Effector memory CD4-positive, alpha-beta T cell (primary cell): ENCODE results near the gene SNAPC1.
A peak's percentile ranks its signal among the peaks of the same experiment; 100 is the strongest.
"Not testable (repeated sequence)": the region's sequence is repeated elsewhere in the genome, so short reads cannot be mapped to it uniquely, and the experiment has no call there.

Experiments
- DNase-seq, 3 donors: peaks; one replicate each; pipeline ENCODE4 v3.0.0-alpha.2; 2020
- H3K27ac ChIP-seq: 2 replicates; pipeline ENCODE4 v1.7.0; 2013; ENCODE audit warnings: mild to moderate bottlenecking, low read length, moderate library complexity; ENCODE audit not compliant: insufficient read depth, poor library complexity, severe bottlenecking
- H3K27me3 ChIP-seq: replicated peaks from 2 replicates; pipeline ENCODE4 v1.7.0; 2013; ENCODE audit warnings: mild to moderate bottlenecking, low read length; ENCODE audit not compliant: insufficient read depth, control insufficient read depth, poor library complexity, severe bottlenecking
- H3K36me3 ChIP-seq: 2 replicates; pipeline ENCODE4 v1.7.0; 2013; ENCODE audit warnings: mild to moderate bottlenecking, low read length, moderate library complexity; ENCODE audit not compliant: control insufficient read depth, insufficient read depth
- H3K4me1 ChIP-seq: 2 replicates; pipeline ENCODE4 v1.7.0; 2013; ENCODE audit warnings: low read length, mild to moderate bottlenecking; ENCODE audit not compliant: control insufficient read depth, insufficient read depth, poor library complexity, severe bottlenecking
- H3K4me3 ChIP-seq: 2 replicates; pipeline ENCODE4 v1.7.0; 2013; ENCODE audit warnings: low read length, low read depth, mild to moderate bottlenecking; ENCODE audit not compliant: insufficient read depth, poor library complexity, severe bottlenecking
- H3K9me3 ChIP-seq: 2 replicates; pipeline ENCODE4 v1.7.0; 2013; ENCODE audit warnings: mild to moderate bottlenecking, low read length, moderate library complexity; ENCODE audit not compliant: control insufficient read depth

The SNAPC1 gene

DNA sequence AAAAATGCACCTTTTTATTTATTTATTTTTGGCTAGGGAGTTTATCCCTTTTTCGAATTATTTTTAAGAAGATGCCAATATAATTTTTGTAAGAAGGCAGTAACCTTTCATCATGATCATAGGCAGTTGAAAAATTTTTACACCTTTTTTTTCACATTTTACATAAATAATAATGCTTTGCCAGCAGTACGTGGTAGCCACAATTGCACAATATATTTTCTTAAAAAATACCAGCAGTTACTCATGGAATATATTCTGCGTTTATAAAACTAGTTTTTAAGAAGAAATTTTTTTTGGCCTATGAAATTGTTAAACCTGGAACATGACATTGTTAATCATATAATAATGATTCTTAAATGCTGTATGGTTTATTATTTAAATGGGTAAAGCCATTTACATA lies 14.9 kb upstream of the SNAPC1 start:
- H3K4me3 ChIP-seq: no peak overlapping the region
- no peaks in the 10 kb centered on the region for H3K4me1 ChIP-seq
- no peaks in the 10 kb centered on the region for H3K9me3 ChIP-seq
- no peak for DNase-seq
- H3K36me3 ChIP-seq: peaks cover 42% of the 10 kb centered on the region
- no peak overlapping the region for H3K27ac ChIP-seq
- H3K27me3 ChIP-seq: no peaks in the 10 kb centered on the region

- Histone ChIP-seq H3K27me3 (no peaks in the 10 kb centered on the region), H3K4me1 (no peaks in the 10 kb centered on the region), H3K27ac (no peak overlapping the region), H3K4me3 (no peak overlapping the region), H3K9me3 (no peaks in the 10 kb centered on the region), H3K36me3 (peaks cover 33% of the 10 kb centered on the region)
- DNase-seq: no peak
Observed at GRCh38 chr14:61749264-61749663, 13.0 kb upstream of the SNAPC1 start.

GRCh38 chr14:61749867-61750266 lies 12.4 kb upstream of the SNAPC1 start:
- no peaks in the 10 kb centered on the region for H3K9me3 ChIP-seq
- DNase-seq: no peak
- no peak overlapping the region for H3K27ac ChIP-seq
- no peaks in the 10 kb centered on the region for H3K4me1 ChIP-seq
- no peak overlapping the region for H3K4me3 ChIP-seq
- peaks cover 27% of the 10 kb centered on the region for H3K36me3 ChIP-seq
- no peaks in the 10 kb centered on the region for H3K27me3 ChIP-seq

DNA sequence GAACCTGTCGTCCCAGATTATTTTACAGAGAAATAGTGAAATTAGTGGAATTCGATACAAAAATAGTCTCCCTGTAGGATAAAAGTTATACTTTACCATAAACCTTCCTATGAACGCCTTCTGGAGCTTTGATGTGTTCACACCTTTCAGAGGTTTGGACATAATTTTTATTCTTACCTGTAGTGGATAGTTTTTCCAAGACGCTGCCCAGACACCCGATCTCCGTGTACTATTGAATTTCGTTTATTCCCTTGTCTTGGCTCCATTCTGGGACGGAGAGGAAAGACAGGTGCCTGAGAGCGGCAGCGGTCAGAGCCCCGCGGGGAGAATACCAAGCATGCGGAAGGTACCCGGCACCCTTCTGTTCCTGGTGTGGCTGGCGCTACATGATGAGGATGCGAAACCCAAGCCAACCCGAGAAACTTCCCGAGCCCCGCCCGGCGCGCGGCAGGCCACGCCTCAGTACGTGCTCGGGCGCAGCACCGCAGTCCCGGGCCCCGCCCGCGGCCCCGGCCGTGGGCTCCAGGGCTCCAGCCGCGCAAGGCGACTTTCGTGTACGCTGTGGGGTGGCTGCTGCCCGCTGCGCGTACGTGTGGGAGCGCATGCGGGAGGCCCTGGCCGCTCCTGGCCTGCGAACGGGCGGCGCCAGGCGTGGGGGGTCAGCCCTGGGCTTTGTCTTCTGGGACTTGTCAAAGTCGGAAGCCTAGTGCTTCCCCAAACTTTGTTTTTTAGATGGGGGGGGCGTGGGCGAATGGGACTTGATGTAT lies 11.3 kb upstream of the SNAPC1 start:
- Histone ChIP-seq H3K4me3 (peak overlapping the region; percentile 45), H3K27me3 (no peaks in the 10 kb centered on the region), H3K9me3 (no peaks in the 10 kb centered on the region), H3K27ac (peak overlapping the region; percentile 42), H3K36me3 (peaks cover 22% of the 10 kb centered on the region), H3K4me1 (no peaks in the 10 kb centered on the region)
- DNase-seq: peak; percentile 62 to 69 (median 63)

GRCh38 chr14:61751475-61751989 lies 10.7 kb upstream of the SNAPC1 start:
- no peaks in the 10 kb centered on the region for H3K4me1 ChIP-seq
- peaks cover 18% of the 10 kb centered on the region for H3K36me3 ChIP-seq
- no peak for DNase-seq
- H3K27ac ChIP-seq: peak overlapping the region; percentile 42
- H3K4me3 ChIP-seq: peak overlapping the region; percentile 45
- H3K27me3 ChIP-seq: no peaks in the 10 kb centered on the region
- no peaks in the 10 kb centered on the region for H3K9me3 ChIP-seq

GRCh38 chr14:61752626-61753025 lies 9.6 kb upstream of the SNAPC1 start:
- Histone ChIP-seq H3K27me3 (no peaks in the 10 kb centered on the region), H3K27ac (no peak overlapping the region), H3K4me1 (no peaks in the 10 kb centered on the region), H3K4me3 (no peak overlapping the region), H3K9me3 (no peaks in the 10 kb centered on the region), H3K36me3 (peaks cover 7% of the 10 kb centered on the region)
- DNase-seq: no peak

GRCh38 chr14:61753631-61754030 lies 8.6 kb upstream of the SNAPC1 start:
- Histone ChIP-seq H3K9me3 (no peaks in the 10 kb centered on the region), H3K27me3 (no peaks in the 10 kb centered on the region), H3K4me1 (no peaks in the 10 kb centered on the region), H3K36me3 (no peaks in the 10 kb centered on the region), H3K4me3 (no peak overlapping the region), H3K27ac (no peak overlapping the region)
- no peak for DNase-seq

GRCh38 chr14:61754627-61755381 lies 7.4 kb upstream of the SNAPC1 start:
- no peak overlapping the region for H3K27ac ChIP-seq
- no peaks in the 10 kb centered on the region for H3K27me3 ChIP-seq

GRCh38 chr14:61755382-61755742 lies 6.9 kb upstream of the SNAPC1 start:
- not testable (repeated sequence) for H3K36me3 ChIP-seq, DNase-seq, H3K27ac ChIP-seq, H3K4me1 ChIP-seq, H3K9me3 ChIP-seq, H3K4me3 ChIP-seq, H3K27me3 ChIP-seq

More at GRCh38 chr14:61754627-61755381, 7.4 kb upstream of the SNAPC1 start:
- Histone ChIP-seq H3K36me3 (no peaks in the 10 kb centered on the region), H3K9me3 (no peaks in the 10 kb centered on the region), H3K4me1 (no peaks in the 10 kb centered on the region), H3K4me3 (no peak overlapping the region)
- DNase-seq: no peak

GRCh38 chr14:61756135-61756534 lies 6.1 kb upstream of the SNAPC1 start:
- Histone ChIP-seq H3K4me3 (no peak overlapping the region), H3K27ac (no peak overlapping the region), H3K27me3 (no peaks in the 10 kb centered on the region), H3K4me1 (no peaks in the 10 kb centered on the region), H3K36me3 (no peaks in the 10 kb centered on the region), H3K9me3 (no peaks in the 10 kb centered on the region)
- DNase-seq: no peak
